Daoy (cell line): ENCODE data around the gene PRR3. TPM values are rescaled to one million over a fixed set of nuclear protein-coding genes. Genes with fewer than 3 reads are reported as not detected.

ENCODE experiments used
- total RNA-seq: library from RNA; depleted of rRNA; stranded (reverse); fragments of >200 nt; shearing (Covaris generic); gene quantifications from 2 replicates; pipeline ENCODE4 v1.2.3, GENCODE V29; 2014; rRNA removed

Gene PRR3
- total RNA-seq, 1 experiment from 2014 or later: 18.3 TPM

Other genes with a start within 250 kb of the PRR3 start
- 18.2 and 21.4 TPM in 2 replicates for gene TRIM39, start 230.4 kb upstream of the PRR3 start, total RNA-seq
- 160 and 170 TPM in 2 replicates for gene RPP21, start 212.1 kb upstream of the PRR3 start, total RNA-seq
- 109 and 110 TPM in 2 replicates for gene HLA-E, start 67.8 kb upstream of the PRR3 start, total RNA-seq
- gene GNL1, start 806 bp upstream of the PRR3 start, total RNA-seq: 36.8 and 57.4 TPM in 2 replicates
- gene ABCF1, start 14.1 kb downstream of the PRR3 start, total RNA-seq: 85.7 and 96.1 TPM in 2 replicates
- 29.5 and 30.1 TPM in 2 replicates for gene PPP1R10, start 59.9 kb downstream of the PRR3 start, total RNA-seq
- 93.5 and 102 TPM in 2 replicates for gene MRPS18B, start 60.5 kb downstream of the PRR3 start, total RNA-seq
- gene ATAT1, start 69.6 kb downstream of the PRR3 start, total RNA-seq: 1.7 and 2.5 TPM in 2 replicates
- gene C6orf136, start 89.8 kb downstream of the PRR3 start, total RNA-seq: 5.3 and 7.1 TPM in 2 replicates
- gene DHX16, start 115.7 kb downstream of the PRR3 start, total RNA-seq: 59.9 and 87.0 TPM in 2 replicates
- gene PPP1R18, start 129.3 kb downstream of the PRR3 start, total RNA-seq: 71.6 and 77.5 TPM in 2 replicates
- gene NRM, start 133.7 kb downstream of the PRR3 start, total RNA-seq: 7.5 and 7.8 TPM in 2 replicates
- gene MDC1, start 160.0 kb downstream of the PRR3 start, total RNA-seq: 12.6 and 21.9 TPM in 2 replicates
- gene TUBB, start 163.1 kb downstream of the PRR3 start, total RNA-seq: 1,353 and 1,355 TPM in 2 replicates
- gene FLOT1, start 185.4 kb downstream of the PRR3 start, total RNA-seq: 370 and 430 TPM in 2 replicates
- gene IER3, start 187.3 kb downstream of the PRR3 start, total RNA-seq: 344 and 350 TPM in 2 replicates